Kidney (tissue), 14 donors: ENCODE measurements around the gene HS3ST6. TPM values are rescaled to one million over a fixed set of nuclear protein-coding genes. Genes with fewer than 3 reads are reported as not detected.

ENCODE experiments used
- DNase-seq, 5 donors: peaks; one replicate each; pipeline ENCODE4 v3.0.0-alpha.2; 2013 to 2020
- FAIRE-seq: peaks from 2 replicates; lab custom pipeline; 2012; peaks lifted over from hg19 to GRCh38; lab: Jason Lieb, UNC
- H3K27ac ChIP-seq, 2 donors: one replicate each; pipeline ENCODE4 v1.7.0; 2013; ENCODE audit warnings: low read depth in 2 of 2, low read length in 2 of 2, inconsistent platforms in 1 of 2
- H3K27me3 ChIP-seq: one replicate; pipeline ENCODE4 v1.7.1; 2013; ENCODE audit warnings: low read length, inconsistent platforms; ENCODE audit not compliant: control insufficient read depth, insufficient read depth
- H3K36me3 ChIP-seq, 3 donors: one replicate each; pipeline versions ENCODE4 v1.7.0 to v1.7.1; 2013; ENCODE audit warnings: low read length in 3 of 3, control low read depth in 1 of 3, inconsistent platforms in 1 of 3; ENCODE audit not compliant: insufficient read depth in 3 of 3, control insufficient read depth in 2 of 3
- H3K4me1 ChIP-seq, 3 donors: one replicate each; pipeline versions ENCODE4 v1.7.0 to v1.7.1; 2013; ENCODE audit warnings: low read length in 3 of 3, inconsistent platforms in 1 of 3, low read depth in 1 of 3; ENCODE audit not compliant: control insufficient read depth in 2 of 3, insufficient read depth in 2 of 3
- H3K4me3 ChIP-seq, 3 donors: one replicate each; pipeline versions ENCODE4 v1.7.0 to v1.8.1; 2013; ENCODE audit warnings: low read length in 3 of 3, control low read depth in 1 of 3, inconsistent platforms in 1 of 3
- H3K9ac ChIP-seq, 3 donors: one replicate each; pipeline versions ENCODE4 v1.7.0 to v1.7.1; 2013; ENCODE audit warnings: low read length in 3 of 3, control low read depth in 1 of 3, inconsistent platforms in 1 of 3
- H3K9me3 ChIP-seq, 3 donors: one replicate each; pipeline versions ENCODE4 v1.7.0 to v1.7.1; 2013; ENCODE audit warnings: low read length in 3 of 3, control low read depth in 1 of 3, inconsistent platforms in 1 of 3; ENCODE audit not compliant: control insufficient read depth in 2 of 3, insufficient read depth in 1 of 3
- CTCF ChIP-seq: IDR thresholded peaks from 3 replicates; pipeline ENCODE4 v1.5.1; 2012; ENCODE audit warnings: mild to moderate bottlenecking, moderate library complexity, borderline replicate concordance; ENCODE audit not compliant: insufficient read depth; ENCODE audit errors: extremely low read depth
- intact Hi-C: fragments of 100-400 bp; cut with DNase I; formaldehyde crosslinking; loops from one replicate; pipeline ENCODE4 v1.11.1; 2022
- polyA plus RNA-seq: library from polyadenylated mRNA; stranded (reverse); fragments of 350-450 nt; fragmentation: Illumina TruSeq; extraction: RNeasy Lipid Tissue Mini Kit (QIAGEN cat#74804); gene quantifications from one replicate; pipeline ENCODE4 v1.2.3, GENCODE V29; 2014; ENCODE audit warnings: low read depth, low replicate concordance; ENCODE audit not compliant: insufficient read depth
- total RNA-seq: library from RNA; stranded (reverse); fragmentation: NEBNext Ultra II Directional; extraction: Animal tissue kit (Norgen Biotek cat#: 25700); gene quantifications from one replicate; pipeline ENCODE4 v1.2.1, GENCODE V29; 2021
- donor health status: control.
- donor health status: control.
- donor health status: control.
- donor health status: control.
- donor health status: control.
- donor health status: DM: yes; HTN: yes; CAD: no.
- donor health status: Normal renal cell carcinoma (clear cell type).

Gene HS3ST6
- total and polyA plus RNA-seq, 2 donors from 2014 or later: 0.19 to 0.73 TPM

GRCh38 chr16:1879477-1879876 lies 38.7 kb downstream of the HS3ST6 start:
- H3K36me3 ChIP-seq: no peaks in the 10 kb centered on the region
- no peaks in the 10 kb centered on the region for H3K9me3 ChIP-seq
- H3K4me1 ChIP-seq: no peaks in the 10 kb centered on the region
- peaks cover 4% of the 10 kb centered on the region for H3K27me3 ChIP-seq
- H3K9ac ChIP-seq: no peak overlapping the region
- DNase-seq (no peak), FAIRE-seq (no peak)
- no peak overlapping the region for H3K4me3 ChIP-seq
- H3K27ac ChIP-seq: no peak overlapping the region
- intact Hi-C loops: no loop called here
- TF ChIP-seq CTCF: no peak

- Histone ChIP-seq H3K4me1 (no peaks in the 10 kb centered on the region), H3K27me3 (peaks cover 4% of the 10 kb centered on the region), H3K36me3 (no peaks in the 10 kb centered on the region), H3K9ac (no peak overlapping the region), H3K4me3 (no peak overlapping the region), H3K27ac (no peak overlapping the region), H3K9me3 (no peaks in the 10 kb centered on the region)
- intact Hi-C loops: no loop called here
- no peak for TF ChIP-seq CTCF
- no peak for FAIRE-seq
- DNase-seq: no peak
These were observed 40.0 kb downstream of the HS3ST6 start for GRCh38 chr16:1878256-1878655.

- H3K4me1 ChIP-seq: no peaks in the 10 kb centered on the region
- FAIRE-seq: no peak
- intact Hi-C loops: no loop called here
- DNase-seq: peak in 1 of 5 donors; percentile 7
- no peak overlapping the region for H3K27ac ChIP-seq
- H3K36me3 ChIP-seq: no peaks in the 10 kb centered on the region
- no peaks in the 10 kb centered on the region for H3K9me3 ChIP-seq
- H3K9ac ChIP-seq: no peak overlapping the region
- TF ChIP-seq CTCF: no peak
- peaks cover 4% of the 10 kb centered on the region for H3K27me3 ChIP-seq
- H3K4me3 ChIP-seq: no peak overlapping the region
These were observed 40.4 kb downstream of the HS3ST6 start for GRCh38 chr16:1877804-1878203.

- H3K36me3 ChIP-seq: no peaks in the 10 kb centered on the region
- no peak overlapping the region for H3K27ac ChIP-seq
- no peak overlapping the region for H3K4me3 ChIP-seq
- no peak overlapping the region for H3K9ac ChIP-seq
- no peak for TF ChIP-seq CTCF
- peaks cover 7% of the 10 kb centered on the region for H3K27me3 ChIP-seq
- no peak for FAIRE-seq
- H3K4me1 ChIP-seq: no peaks in the 10 kb centered on the region
- DNase-seq: peak in 1 of 5 donors; percentile 24
- H3K9me3 ChIP-seq: no peaks in the 10 kb centered on the region
- intact Hi-C loops: no loop called here
These were observed 41.1 kb downstream of the HS3ST6 start for GRCh38 chr16:1877089-1877488.
